ENCODE measurements around the gene NANOS1.

Gene NANOS1

GRCh38 chr10:119061926-119062325 lies 32.4 kb downstream of the NANOS1 start:
- no peak for DNase-seq

DNA sequence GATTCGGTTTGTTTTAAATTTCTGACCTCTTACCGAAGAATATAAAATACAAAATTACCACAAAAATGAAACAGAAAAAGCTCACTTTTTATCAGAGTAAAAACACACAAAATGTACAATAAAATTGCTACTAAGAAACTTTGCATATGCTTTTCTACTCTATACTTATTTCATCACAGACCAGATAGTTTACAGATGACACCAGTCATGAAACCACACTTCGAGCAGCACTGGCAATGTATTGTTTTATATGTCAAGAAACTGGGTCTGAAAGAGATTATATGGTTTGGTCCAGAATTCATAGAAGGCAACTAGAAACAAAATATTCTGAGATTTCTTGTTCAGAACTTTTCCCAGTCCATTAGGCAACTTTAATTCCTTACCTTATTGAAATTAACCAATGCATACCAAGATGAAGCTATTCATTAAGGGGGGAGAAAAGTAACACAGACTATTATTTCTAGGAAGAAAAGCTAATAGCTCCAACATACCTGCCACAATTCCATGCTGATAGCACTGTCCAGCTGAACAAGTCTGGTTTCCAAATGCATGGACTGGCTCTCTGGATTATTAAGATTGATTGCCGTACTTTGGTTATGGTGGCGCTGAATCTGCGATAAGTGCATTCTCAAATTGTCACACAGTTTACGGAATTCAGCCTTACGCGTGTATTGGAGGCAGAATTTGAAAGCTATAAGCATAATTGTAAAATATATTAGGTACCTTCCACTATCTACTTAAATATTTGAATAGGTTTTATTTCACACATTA lies 41.1 kb downstream of the NANOS1 start:
- DNase-seq: no peak

DNA sequence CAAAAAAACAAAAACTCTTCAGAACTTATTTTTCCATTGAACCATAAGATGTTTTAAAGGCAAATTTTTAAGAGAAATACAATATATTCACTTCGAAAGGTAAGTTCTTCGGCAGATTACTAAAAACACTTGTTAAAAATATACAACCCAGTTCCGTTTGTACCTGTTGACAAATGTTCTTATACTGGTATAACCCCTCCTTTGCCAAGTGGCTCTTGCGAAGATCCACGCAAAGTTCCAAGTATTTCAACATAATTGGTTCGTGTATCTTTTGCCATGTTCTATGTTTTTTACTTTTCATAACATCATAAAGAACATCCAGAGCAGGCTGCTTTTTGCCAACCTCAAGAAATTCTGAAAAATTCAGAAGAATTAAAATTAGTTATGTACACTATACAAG lies 44.1 kb downstream of the NANOS1 start:
- DNase-seq: no peak

DNA sequence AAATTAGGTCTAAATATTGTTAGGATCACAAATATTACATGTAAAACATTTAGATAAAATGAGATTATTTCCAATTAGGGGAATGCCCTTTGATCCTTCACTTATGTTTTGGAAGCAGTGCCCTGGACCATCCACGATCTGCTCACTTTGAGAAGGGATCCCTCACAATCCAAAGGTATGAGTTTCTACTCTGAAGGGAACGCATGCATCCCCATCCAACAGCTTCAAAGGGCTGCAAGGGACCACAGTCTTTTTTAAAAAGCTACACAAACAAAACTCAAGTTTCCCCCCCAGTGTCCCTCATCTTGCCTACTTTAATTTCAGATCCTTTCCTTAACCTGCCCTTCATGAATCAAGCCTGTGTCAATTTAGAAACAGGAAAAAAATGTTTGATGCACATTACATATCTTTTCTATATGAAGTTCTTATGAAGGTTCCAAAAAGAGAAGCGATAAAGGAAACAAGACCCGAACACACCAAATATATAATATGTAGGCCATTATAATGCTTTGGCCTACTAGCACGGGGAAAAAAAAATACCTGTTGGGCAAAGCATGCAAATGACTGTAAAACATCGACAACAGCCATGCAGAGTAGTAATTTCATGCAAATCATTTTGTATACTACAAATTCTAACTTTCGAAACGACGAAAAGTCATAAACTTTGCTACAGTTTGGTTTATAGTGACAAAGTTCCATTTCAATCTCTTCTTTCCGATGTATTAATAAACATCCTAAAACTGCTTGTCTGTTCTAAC lies 49.1 kb downstream of the NANOS1 start:
- DNase-seq: no peak

DNA sequence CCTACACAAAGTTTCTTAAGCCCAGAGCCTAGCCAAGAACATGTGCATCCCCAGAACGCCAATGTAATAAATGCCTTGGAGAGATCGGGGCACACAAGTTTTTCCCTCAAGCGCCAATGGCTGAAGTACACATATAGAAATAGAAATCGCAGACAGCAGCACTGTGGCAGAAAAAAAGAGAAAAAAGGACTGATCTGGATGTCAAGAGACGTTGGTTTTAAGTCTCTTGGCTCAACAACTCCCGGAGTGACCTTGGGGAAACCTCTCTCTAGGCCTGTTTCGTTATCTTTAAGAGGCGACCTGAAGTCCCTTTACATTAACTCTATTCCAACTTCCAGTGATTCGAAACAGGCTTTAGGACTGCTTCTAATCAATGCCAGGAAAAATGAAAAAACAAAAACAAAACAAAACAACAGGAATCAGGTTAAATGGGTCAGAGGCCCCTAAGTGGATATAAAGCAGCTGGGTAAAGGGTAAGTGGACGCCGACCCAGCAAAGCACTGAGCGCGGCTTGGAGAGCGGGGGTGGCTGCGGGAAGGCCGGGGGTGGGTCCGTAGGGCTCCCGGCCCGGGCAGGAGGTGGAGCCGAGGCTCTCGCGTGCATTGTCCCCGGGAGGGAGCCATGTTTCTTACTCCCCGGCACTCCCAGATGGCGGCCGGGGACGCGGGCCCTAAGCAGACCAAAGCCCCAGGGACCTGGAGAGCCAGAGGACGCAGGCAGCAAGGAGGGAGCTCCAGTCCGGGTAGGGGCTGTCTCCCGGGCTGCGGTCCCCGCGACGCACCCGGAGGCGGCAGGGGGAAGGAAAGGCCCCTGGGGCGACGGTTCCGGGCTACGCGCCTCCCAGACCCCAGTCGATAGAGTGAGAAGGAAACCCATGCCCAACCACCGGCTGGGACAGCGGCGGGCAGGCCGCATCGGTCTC lies 50.3 kb downstream of the NANOS1 start:
- DNase-seq: peak; percentile 60

GRCh38 chr10:119080521-119081259 lies 51.2 kb downstream of the NANOS1 start, which contains the start of gene EIF3A:
Gene EIF3A (minus strand): TSS chr10:119080817. CDS start chr10:119080676, 141 bp downstream.
- DNase-seq: peak; percentile 87
